NCI-H146 treated with DMSO at 0.1 percent for 48 hours (cell line): Measurements from ENCODE around the gene LPAR2.
"Not testable (repeated sequence)": the region's sequence is repeated elsewhere in the genome, so short reads cannot be mapped to it uniquely, and the experiment has no call there.

Source experiments
- DNase-seq: peaks from one replicate; lab custom pipeline; 2025; ENCODE audit not compliant: unreplicated experiment; lab: John Stamatoyannopoulos, UW

The LPAR2 gene

GRCh38 chr19:19598728-19599451, 29.1 kb downstream of the LPAR2 start:
- DNase-seq = not testable (repeated sequence)

- no peak for DNase-seq
Measured at GRCh38 chr19:19597809-19598306, 30.2 kb downstream of the LPAR2 start.

GRCh38 chr19:19595171-19595701, 32.8 kb downstream of the LPAR2 start:
- DNase-seq = no peak

- DNase-seq = no peak
Measured at GRCh38 chr19:19594381-19594780, 33.6 kb downstream of the LPAR2 start.

- no peak for DNase-seq
Measured at GRCh38 chr19:19592690-19593089, 35.3 kb downstream of the LPAR2 start.

- no peak for DNase-seq
Measured at GRCh38 chr19:19591133-19591825, 36.7 kb downstream of the LPAR2 start.

GRCh38 chr19:19588546-19588945, 39.5 kb downstream of the LPAR2 start:
- DNase-seq = no peak

- DNase-seq = no peak
Measured at GRCh38 chr19:19587771-19588170, 40.2 kb downstream of the LPAR2 start.

GRCh38 chr19:19584356-19584755, 43.7 kb downstream of the LPAR2 start:
- no peak for DNase-seq

- no peak for DNase-seq
Measured at GRCh38 chr19:19582471-19582870, 45.5 kb downstream of the LPAR2 start.

- no peak for DNase-seq
Measured at GRCh38 chr19:19581391-19581790, 46.6 kb downstream of the LPAR2 start.

- DNase-seq = no peak
Measured at GRCh38 chr19:19580418-19580817, 47.6 kb downstream of the LPAR2 start.

GRCh38 chr19:19579533-19580361, 48.3 kb downstream of the LPAR2 start:
- no peak for DNase-seq

GRCh38 chr19:19578252-19578651, 49.8 kb downstream of the LPAR2 start:
- DNase-seq = peak; percentile 97

- peak; percentile 99 for DNase-seq
Measured at GRCh38 chr19:19575411-19575810, 52.6 kb downstream of the LPAR2 start.
